Transverse colon (tissue), 4 donors: ENCODE measurements around the gene ZKSCAN4.

Experiments
- CTCF ChIP-seq, 5 experiments: fragments of 200-600 bp in 3 of 5; fragments of 450-650 bp in 2 of 5; sonication (generic) in 3 of 5; IDR thresholded peaks; 1 replicate in 2 of 5; 2 replicates in 3 of 5; pipeline ENCODE4 v1.5.1; 2016 to 2017; ENCODE audit warnings: antibody characterized with exemption in 5 of 5, inconsistent platforms in 3 of 5, mild to moderate bottlenecking in 2 of 5, moderate library complexity in 1 of 5
- EP300 ChIP-seq: sonication (generic); formaldehyde crosslinking; IDR thresholded peaks from one replicate; pipeline ENCODE4 v1.6.1; 2017; ENCODE audit warnings: antibody characterized with exemption, low read depth
- POLR2A ChIP-seq: fragments of 450-650 bp; IDR thresholded peaks from one replicate; pipeline ENCODE4 v1.6.1; 2016; ENCODE audit warnings: antibody characterized with exemption, mild to moderate bottlenecking, moderate library complexity
- POLR2AphosphoS5 ChIP-seq, 3 donors: sonication (generic); formaldehyde crosslinking; IDR thresholded peaks; one replicate each; pipeline ENCODE4 v1.6.1; 2016; ENCODE audit warnings: antibody characterized with exemption in 3 of 3

GRCh38 chr6:28257042-28257441, 5.0 kb upstream of the ZKSCAN4 start:
- TF ChIP-seq POLR2A (no peak), CTCF (IDR thresholded peaks at IDR 0.05) (no peak), EP300 (no peak), POLR2AphosphoS5 (IDR thresholded peaks at IDR 0.05) (no peak)
